H1 (cell line): ENCODE results near the gene DERL3. TPM values are rescaled to one million over a fixed set of nuclear protein-coding genes. Genes with fewer than 3 reads are reported as not detected.

Experiments
- CTCF ChIA-PET: fragments of 300-600 bp; sonication (Branson Sonifier 250); formaldehyde crosslinking; loops from one replicate; lab custom pipeline; 2021; ENCODE audit not compliant: partially characterized antibody; lab: Charles Lee
- POLR2A ChIA-PET: fragments of 300-600 bp; sonication (Branson Sonifier 250); formaldehyde crosslinking; loops from one replicate; lab custom pipeline; 2021; ENCODE audit warnings: inconsistent platforms; ENCODE audit not compliant: partially characterized antibody; lab: Charles Lee
- DNase-seq, 2 experiments: peaks; one replicate each; pipeline versions ENCODE4 v3.0.0 to v3.0.0-alpha.2; 2010 to 2022; ENCODE audit warnings: low spot score in 2 of 2, low read depth in 1 of 2, mixed read lengths in 1 of 2
- FAIRE-seq: peaks from 2 replicates; lab custom pipeline; 2011; peaks lifted over from hg19 to GRCh38; lab: Jason Lieb, UNC
- H2AFZ ChIP-seq: 2 replicates; pipeline ENCODE4 v1.8.1; 2012; ENCODE audit warnings: low read length, inconsistent platforms
- H2AK5ac ChIP-seq: 2 replicates; pipeline ENCODE4 v1.6.1; 2013; ENCODE audit warnings: low read depth, low read length
- H2BK120ac ChIP-seq: replicated peaks from 2 replicates; pipeline ENCODE3; 2013; ENCODE audit warnings: low read depth, low read length, inconsistent platforms
- H2BK12ac ChIP-seq: 2 replicates; pipeline ENCODE4 v1.6.1; 2013; ENCODE audit warnings: low read depth, low read length
- H2BK15ac ChIP-seq: 2 replicates; pipeline ENCODE4 v1.6.1; 2013; ENCODE audit warnings: low read length
- H2BK20ac ChIP-seq: 2 replicates; pipeline ENCODE4 v1.6.1; 2013; ENCODE audit warnings: low read length
- H2BK5ac ChIP-seq: 2 replicates; pipeline ENCODE4 v1.6.1; 2013; ENCODE audit warnings: low read depth, low read length
- H3K14ac ChIP-seq: 2 replicates; pipeline ENCODE4 v1.6.1; 2013; ENCODE audit warnings: inconsistent platforms; ENCODE audit not compliant: insufficient read length
- H3K18ac ChIP-seq: 2 replicates; pipeline ENCODE4 v1.6.1; 2013; ENCODE audit warnings: low read length; ENCODE audit errors: extremely low read depth
- H3K23ac ChIP-seq: 2 replicates; pipeline ENCODE4 v1.6.1; 2013; ENCODE audit warnings: inconsistent platforms; ENCODE audit not compliant: insufficient read length
- H3K23me2 ChIP-seq: 2 replicates; pipeline ENCODE4 v1.6.1; 2013; ENCODE audit warnings: low read depth, low read length
- H3K27ac ChIP-seq: 2 replicates; pipeline ENCODE4 v1.6.1; 2011; ENCODE audit warnings: low read depth, low read length, inconsistent platforms
- H3K27me3 ChIP-seq, 4 experiments: replicated peaks in 1 of 4; 1 replicate in 1 of 4; 2 replicates in 3 of 4; pipeline versions ENCODE4 v1.6.1 to v1.8.1; 2011 to 2013; ENCODE audit warnings: low read length in 3 of 4, mild to moderate bottlenecking in 3 of 4, inconsistent platforms in 2 of 4, mixed read lengths in 2 of 4, moderate library complexity in 1 of 4; ENCODE audit not compliant: control insufficient read depth in 3 of 4, insufficient read depth in 3 of 4; ENCODE audit errors: extremely low read depth in 1 of 4
- H3K36me3 ChIP-seq, 4 experiments: 2 replicates each; pipeline versions ENCODE4 v1.6.1 to v1.8.1; 2011 to 2013; ENCODE audit warnings: mild to moderate bottlenecking in 4 of 4, low read length in 3 of 4, moderate library complexity in 2 of 4, control low read depth in 1 of 4, inconsistent platforms in 1 of 4; ENCODE audit not compliant: insufficient read depth in 4 of 4, control insufficient read depth in 2 of 4
- H3K4ac ChIP-seq: replicated peaks from 2 replicates; pipeline ENCODE3; 2013; ENCODE audit warnings: low read length, low read depth, mixed read lengths, inconsistent platforms; ENCODE audit not compliant: insufficient read length
- H3K4me1 ChIP-seq, 4 experiments: replicated peaks in 1 of 4; 1 replicate in 1 of 4; 2 replicates in 3 of 4; pipeline versions ENCODE4 v1.6.1 to v1.8.1; 2011 to 2013; ENCODE audit warnings: low read length in 3 of 4, inconsistent platforms in 2 of 4, mixed read lengths in 1 of 4; ENCODE audit not compliant: insufficient read depth in 4 of 4, control insufficient read depth in 3 of 4
- H3K4me2 ChIP-seq, 2 experiments: 2 replicates each; pipeline versions ENCODE4 v1.6.1 to v1.8.1; 2011 to 2013; ENCODE audit warnings: low read depth in 2 of 2, low read length in 2 of 2, control low read depth in 1 of 2, inconsistent platforms in 1 of 2, mild to moderate bottlenecking in 1 of 2; ENCODE audit not compliant: insufficient read depth in 1 of 2
- H3K4me3 ChIP-seq, 4 experiments: fragments of 200-600, 300-600 bp in 1 of 4; sonication (generic), shearing (Covaris generic), sonication (Bioruptor Twin) in 1 of 4; 2 replicates each; pipeline versions ENCODE4 v1.5.1 to v1.8.1; 2011 to 2016; ENCODE audit warnings: low read length in 4 of 4, low read depth in 3 of 4, control low read depth in 2 of 4, inconsistent platforms in 2 of 4, mild to moderate bottlenecking in 2 of 4, mixed read lengths in 1 of 4, moderate library complexity in 1 of 4; ENCODE audit not compliant: insufficient read depth in 2 of 4; ENCODE audit errors: extremely low read depth in 1 of 4
- H3K56ac ChIP-seq: replicated peaks from 2 replicates; pipeline ENCODE3; 2013; ENCODE audit warnings: low read depth, mild to moderate bottlenecking, mixed read lengths, low read length, inconsistent platforms; ENCODE audit not compliant: insufficient read length
- H3K79me1 ChIP-seq: 2 replicates; pipeline ENCODE4 v1.6.1; 2013; ENCODE audit warnings: low read depth, low read length, control low read depth
- H3K79me2 ChIP-seq, 2 experiments: 2 replicates each; pipeline versions ENCODE4 v1.6.1 to v1.8.1; 2012 to 2013; ENCODE audit warnings: low read length in 2 of 2, mild to moderate bottlenecking in 2 of 2, inconsistent platforms in 1 of 2; ENCODE audit not compliant: insufficient read depth in 2 of 2, control insufficient read depth in 1 of 2
- H3K9ac ChIP-seq, 4 experiments: replicated peaks in 1 of 4; 1 replicate in 1 of 4; 2 replicates in 3 of 4; pipeline versions ENCODE4 v1.6.1 to v1.8.1; 2011 to 2013; ENCODE audit warnings: low read depth in 3 of 4, low read length in 3 of 4, control low read depth in 2 of 4, mild to moderate bottlenecking in 2 of 4, moderate library complexity in 2 of 4, inconsistent platforms in 1 of 4; ENCODE audit errors: extremely low read depth in 1 of 4
- H3K9me3 ChIP-seq, 2 experiments: 2 replicates each; pipeline versions ENCODE4 v1.6.1 to v1.8.1; 2012 to 2013; ENCODE audit warnings: mild to moderate bottlenecking in 2 of 2, moderate library complexity in 2 of 2, control low read depth in 1 of 2, inconsistent platforms in 1 of 2, low read depth in 1 of 2, low read length in 1 of 2, mixed read lengths in 1 of 2; ENCODE audit not compliant: insufficient read depth in 2 of 2
- H4K20me1 ChIP-seq, 2 experiments: replicated peaks in 1 of 2; 2 replicates each; pipeline versions ENCODE3 to v1.8.1; 2011 to 2013; ENCODE audit warnings: inconsistent platforms in 2 of 2, low read length in 2 of 2, mild to moderate bottlenecking in 1 of 2; ENCODE audit not compliant: insufficient read depth in 2 of 2, control insufficient read depth in 1 of 2
- H4K5ac ChIP-seq: 2 replicates; pipeline ENCODE4 v1.6.1; 2013; ENCODE audit warnings: low read length, low read depth, mixed read lengths, inconsistent platforms; ENCODE audit not compliant: insufficient read length
- H4K8ac ChIP-seq: 2 replicates; pipeline ENCODE4 v1.8.0; 2013; ENCODE audit warnings: mild to moderate bottlenecking, moderate library complexity, low read length, inconsistent platforms; ENCODE audit not compliant: insufficient read depth; ENCODE audit errors: extremely low read depth
- H4K91ac ChIP-seq: replicated peaks from 2 replicates; pipeline ENCODE3; 2013; ENCODE audit warnings: low read length, mixed read lengths, inconsistent platforms; ENCODE audit not compliant: insufficient read length
- ASH2L ChIP-seq: fragments of 200-600, 300-600 bp; sonication (generic); IDR thresholded peaks from one replicate; pipeline ENCODE4 v1.7.1; 2017; ENCODE audit warnings: low read length
- ATF3 ChIP-seq: IDR thresholded peaks from 2 replicates; pipeline ENCODE4 v1.6.1; 2011; ENCODE audit warnings: low read depth, mild to moderate bottlenecking, low read length; ENCODE audit not compliant: insufficient read depth
- KDM1A ChIP-seq: fragments of 200-600, 300-600 bp; sonication (generic); IDR thresholded peaks from 2 replicates; pipeline ENCODE4 v1.7.1; 2016; ENCODE audit warnings: mild to moderate bottlenecking, low read length, borderline replicate concordance
- KDM5A ChIP-seq: fragments of 200-600 bp; IDR thresholded peaks from 2 replicates; pipeline ENCODE4 v1.7.1; 2012; ENCODE audit warnings: mild to moderate bottlenecking, low read length, inconsistent platforms, mixed read lengths
- MAX ChIP-seq: IDR thresholded peaks from 2 replicates; pipeline ENCODE4 v1.6.1; 2012; ENCODE audit warnings: inconsistent platforms
- WGBS, 2 experiments: shearing (Covaris generic) in 1 of 2; methylation state at CpG; one replicate each; pipeline versions ENCODE4 v1.1.6 to v1.1.7; 2013 to 2015; ENCODE audit warnings: low lambda C conversion rate in 2 of 2, mixed read lengths in 2 of 2, inconsistent platforms in 1 of 2, low coverage in 1 of 2, missing lambda C conversion rate in 1 of 2; ENCODE audit not compliant: insufficient replicate concordance in 2 of 2, insufficient coverage in 1 of 2, insufficient read length in 1 of 2; ENCODE audit errors: extremely low coverage in 1 of 2, missing lambda C conversion rate in 1 of 2; 5-methylcytosine and 5-hydroxymethylcytosine counted together
- polyA plus RNA-seq, 7 experiments: library from polyadenylated mRNA; depleted of rRNA in 3 of 7; stranded (reverse) in 5 of 7; unstranded in 2 of 7; fragments of >200 nt in 5 of 7; fragments of 200-250 nt in 2 of 7; gene quantifications; 1 replicate in 5 of 7; 2 replicates in 1 of 7; 4 replicates in 1 of 7; pipeline versions ENCODE4 v1.2.1 to v1.2.3, GENCODE V29; 2011 to 2013; ENCODE audit warnings: missing spikeins in 2 of 7, mixed read lengths in 2 of 7
- total RNA-seq: library from RNA; stranded (reverse); fragmentation: NEBNext Ultra II Directional; extraction: Animal tissue kit (Norgen Biotek cat#: 25700); gene quantifications from 2 replicates; pipeline ENCODE4 v1.2.1, GENCODE V29; 2021

DERL3 gene
- total and polyA plus RNA-seq, 2 of the 8 experiments (the other 6 are each of a cell fraction or from before 2014, with no cell fraction given): 8.7 to 19.5 TPM

GRCh38 chr22:23816156-23816976 lies 22.4 kb downstream of the DERL3 start:
- H3K18ac ChIP-seq: no peak overlapping the region
- H2BK20ac ChIP-seq: no peak overlapping the region
- H2AK5ac ChIP-seq: no peak overlapping the region
- no peak overlapping the region for H4K8ac ChIP-seq
- no peak overlapping the region; the same call in 1 of the 2 replicates for H2BK5ac ChIP-seq
- H3K27ac ChIP-seq: no peak overlapping the region
- H3K4me1 ChIP-seq: no peaks in the 10 kb centered on the region
- H4K20me1 ChIP-seq: peaks cover 0 to 4% of the 10 kb centered on the region in 2 experiments
- no peak overlapping the region for H3K9ac ChIP-seq
- H3K23ac ChIP-seq: no peak overlapping the region
- CTCF ChIA-PET: interaction anchor here (1.4 to 3.3 kb wide), 2 partner anchors 31 to 34 kb away, joined by 3 to 9 read pairs; no protein-coding TSS in a partner anchor
- no peaks in the 10 kb centered on the region for H3K9me3 ChIP-seq
- TF ChIP-seq KDM5A (no peak), MAX (no peak), KDM1A (no peak), ASH2L (no peak), ATF3 (no peak)
- no peak overlapping the region for H2AFZ ChIP-seq
- 91% methylated on average over 18 of the region's 18 CpGs; no CpG with 5 or more reads in 1 of the 2 experiments for WGBS, 2 experiments
- H3K14ac ChIP-seq: no peak overlapping the region
- H3K23me2 ChIP-seq: no peaks in the 10 kb centered on the region
- H3K79me2 ChIP-seq: no peaks in the 10 kb centered on the region
- no peak overlapping the region for H2BK12ac ChIP-seq
- no peak overlapping the region for H3K4me2 ChIP-seq
- POLR2A ChIA-PET: interaction anchor here (1.3 kb wide), 1 partner anchor 9 kb away, joined by 3 read pairs; no protein-coding TSS in a partner anchor
- no peak overlapping the region for H3K4ac ChIP-seq
- H3K36me3 ChIP-seq: peaks cover 5 to 47% (median 17%) of the 10 kb centered on the region in 4 experiments; a peak in 7 of 8 replicates
- H3K56ac ChIP-seq: no peak overlapping the region
- no peak overlapping the region for H2BK15ac ChIP-seq
- DNase-seq (no peak), FAIRE-seq (no peak)
- H3K4me3 ChIP-seq: no peak overlapping the region
- no peaks in the 10 kb centered on the region for H3K79me1 ChIP-seq
- no peak overlapping the region for H2BK120ac ChIP-seq
- H4K5ac ChIP-seq: no peak overlapping the region
- H3K27me3 ChIP-seq: no peaks in the 10 kb centered on the region
- H4K91ac ChIP-seq: no peak overlapping the region
